CD4-positive, alpha-beta T cell treated with Interleukin-12 subunit alpha and Interleukin-12 subunit beta, for 1 hour (primary cell): ENCODE results near the gene MTMR3.
A peak's percentile ranks its signal among the peaks of the same experiment; 100 is the strongest.
"Not testable (repeated sequence)": the region's sequence is repeated elsewhere in the genome, so short reads cannot be mapped to it uniquely, and the experiment has no call there.

Experiments
- DNase-seq: peaks from one replicate; pipeline ENCODE4 v3.0.0-alpha.2; 2020

The MTMR3 gene

DNA sequence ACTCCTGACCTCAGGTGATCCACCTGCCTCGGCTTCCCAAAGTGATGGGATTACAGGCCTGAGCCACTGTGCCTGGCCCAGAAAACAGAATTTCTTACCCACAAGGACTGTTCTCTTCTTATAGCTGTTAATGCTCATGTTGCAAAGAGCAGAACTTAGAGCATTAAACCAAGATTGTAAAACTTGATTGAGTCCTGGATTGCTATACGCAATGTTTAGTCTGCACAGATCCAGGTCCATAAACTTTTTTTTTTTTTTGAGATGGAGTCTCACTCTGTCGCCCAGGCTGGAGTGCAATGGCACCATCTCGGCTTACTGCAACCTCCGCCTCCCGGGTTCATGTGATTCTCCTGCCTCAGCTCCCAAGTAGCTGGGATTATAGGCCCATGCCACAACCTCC lies 178.1 kb downstream of the MTMR3 start:
- DNase-seq: not testable (repeated sequence)

DNA sequence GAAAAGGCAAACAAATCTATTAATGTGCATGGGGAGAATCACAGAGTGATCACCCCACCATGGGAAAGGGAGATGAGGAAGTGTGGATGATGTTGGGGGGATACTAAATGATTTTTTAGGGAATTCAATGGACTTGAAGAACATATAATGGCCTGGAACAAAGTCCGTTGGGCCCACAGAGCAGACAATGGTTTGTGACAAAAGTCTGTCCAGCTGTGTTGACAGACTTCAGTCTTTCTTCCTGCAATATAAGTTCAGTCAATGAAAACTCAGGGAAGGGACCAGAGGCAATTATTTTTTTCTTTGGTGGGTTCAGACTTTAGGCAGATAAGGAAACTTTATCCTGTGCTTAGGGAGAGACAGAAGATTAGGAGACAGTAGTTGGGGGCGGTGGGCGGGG lies 179.3 kb downstream of the MTMR3 start:
- no peak for DNase-seq

DNA sequence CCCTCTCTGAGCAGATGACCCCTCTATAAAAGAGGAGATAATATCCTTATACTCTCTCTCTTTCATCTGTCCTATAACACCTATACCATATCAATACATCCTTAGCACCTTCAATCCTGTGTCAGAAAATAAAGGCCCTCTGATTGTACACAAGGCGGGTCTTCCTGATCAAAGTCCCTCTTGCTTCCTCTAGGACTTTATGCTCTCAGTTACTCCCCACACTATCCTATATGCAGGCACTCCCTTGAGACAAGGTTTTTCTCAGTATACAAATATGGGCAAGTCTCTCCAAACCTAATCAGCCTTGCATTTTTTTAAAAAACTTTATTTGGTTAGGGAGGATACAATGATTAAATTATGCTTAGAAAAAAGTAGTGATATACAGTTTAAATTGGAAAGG lies 180.0 kb downstream of the MTMR3 start:
- DNase-seq: no peak

DNA sequence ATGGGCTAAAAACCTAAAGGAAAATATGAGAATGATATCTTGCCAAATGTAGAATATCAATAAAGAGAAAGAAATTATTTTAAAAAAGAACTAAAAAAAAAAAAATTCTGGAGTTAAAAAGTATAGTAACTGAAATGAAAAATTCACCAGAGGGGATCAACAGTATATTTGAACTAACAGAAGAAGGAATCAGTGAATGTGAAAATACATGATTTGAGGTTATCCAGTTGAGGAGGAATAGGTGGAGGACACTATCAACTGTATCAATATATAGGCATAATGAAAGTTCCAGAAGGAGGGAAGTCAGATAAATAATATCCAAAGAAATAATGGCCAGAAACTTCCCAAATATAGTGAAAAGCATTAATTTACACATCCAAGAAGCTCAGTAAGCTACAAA lies 181.2 kb downstream of the MTMR3 start:
- DNase-seq: no peak

DNA sequence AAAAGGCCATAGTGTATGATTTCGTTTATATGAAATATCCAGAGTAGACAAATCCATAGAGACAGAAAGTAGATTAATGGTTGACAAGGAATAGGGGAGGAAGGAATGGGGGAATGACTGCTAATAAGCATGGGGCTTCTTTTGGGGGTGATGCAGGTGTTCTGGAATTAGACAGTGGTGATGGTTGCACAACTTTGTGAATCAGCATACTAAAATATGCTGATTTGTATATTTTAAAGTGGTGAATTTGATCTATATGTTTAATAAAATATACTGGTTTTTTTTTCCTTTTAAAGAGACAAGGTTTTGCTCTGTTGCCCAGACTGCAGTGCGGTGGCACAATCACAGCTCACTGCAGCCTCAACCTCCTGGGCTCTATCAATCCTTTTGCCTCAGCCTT lies 190.8 kb downstream of the MTMR3 start:
- no peak for DNase-seq

DNA sequence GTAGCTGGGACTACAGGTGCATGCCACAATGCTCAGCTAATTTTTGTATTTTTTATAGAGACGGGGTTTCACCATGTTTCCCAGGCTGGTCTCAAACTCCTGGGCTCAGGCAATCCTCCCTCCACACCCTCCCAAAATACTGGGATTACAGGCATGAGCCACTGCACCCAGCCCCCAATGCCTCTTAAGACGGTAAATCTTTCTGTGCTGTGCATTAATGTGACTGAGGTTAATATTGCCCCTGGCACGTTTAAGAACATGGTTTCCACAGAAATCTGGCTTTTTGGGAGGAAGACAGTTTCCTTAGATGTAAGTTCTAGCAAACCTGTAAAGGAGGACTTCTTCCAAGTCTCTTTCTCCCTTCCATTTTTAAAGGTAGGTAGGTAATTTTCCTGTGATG lies 191.2 kb downstream of the MTMR3 start:
- no peak for DNase-seq

DNA sequence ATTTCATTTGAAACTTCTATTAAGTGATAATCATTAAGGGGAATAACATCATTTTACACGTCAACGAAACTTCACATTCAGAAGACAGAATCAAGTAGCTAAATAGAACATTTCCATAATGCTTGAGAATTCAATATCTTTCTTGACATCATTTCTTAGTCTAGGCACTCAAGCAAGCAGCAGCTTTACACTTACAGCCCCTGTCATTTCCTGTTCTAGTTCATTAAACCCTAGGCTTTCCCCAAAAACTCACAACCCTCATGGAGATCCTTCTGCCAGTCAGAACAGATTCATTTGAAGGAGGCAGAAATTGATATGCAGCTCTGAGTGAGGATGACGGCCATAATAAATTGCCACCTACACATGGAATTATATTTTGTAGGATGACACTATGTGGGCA lies 192.0 kb downstream of the MTMR3 start:
- no peak for DNase-seq

DNA sequence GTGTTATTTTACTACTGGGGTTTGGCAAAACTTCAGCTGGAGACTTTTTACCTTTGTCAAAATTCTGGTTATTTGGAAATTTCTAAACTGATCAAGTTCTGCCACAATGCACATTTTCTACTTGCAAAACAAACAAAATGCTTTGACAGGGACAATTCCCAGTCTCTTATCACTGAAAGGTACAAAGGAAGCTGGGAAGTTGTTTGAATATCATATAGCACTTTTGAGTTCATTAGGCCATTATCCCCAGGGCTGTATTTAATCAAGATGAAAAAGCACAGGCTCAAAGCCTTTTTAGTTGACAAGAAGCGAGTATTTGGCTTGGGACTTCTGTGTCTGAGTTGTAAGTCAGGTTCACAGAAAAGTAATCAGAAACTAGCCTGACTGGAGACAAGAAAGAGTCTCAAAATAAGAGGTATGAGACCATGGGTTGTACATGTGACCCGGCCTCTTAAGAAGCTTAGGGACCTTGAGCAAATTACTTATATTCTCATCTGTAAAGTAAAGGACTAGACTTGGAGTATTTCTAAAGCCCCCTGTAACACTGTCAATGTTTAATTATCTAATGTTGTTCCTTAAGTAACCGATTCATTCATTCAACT lies 194.4 kb downstream of the MTMR3 start:
- DNase-seq: no peak

DNA sequence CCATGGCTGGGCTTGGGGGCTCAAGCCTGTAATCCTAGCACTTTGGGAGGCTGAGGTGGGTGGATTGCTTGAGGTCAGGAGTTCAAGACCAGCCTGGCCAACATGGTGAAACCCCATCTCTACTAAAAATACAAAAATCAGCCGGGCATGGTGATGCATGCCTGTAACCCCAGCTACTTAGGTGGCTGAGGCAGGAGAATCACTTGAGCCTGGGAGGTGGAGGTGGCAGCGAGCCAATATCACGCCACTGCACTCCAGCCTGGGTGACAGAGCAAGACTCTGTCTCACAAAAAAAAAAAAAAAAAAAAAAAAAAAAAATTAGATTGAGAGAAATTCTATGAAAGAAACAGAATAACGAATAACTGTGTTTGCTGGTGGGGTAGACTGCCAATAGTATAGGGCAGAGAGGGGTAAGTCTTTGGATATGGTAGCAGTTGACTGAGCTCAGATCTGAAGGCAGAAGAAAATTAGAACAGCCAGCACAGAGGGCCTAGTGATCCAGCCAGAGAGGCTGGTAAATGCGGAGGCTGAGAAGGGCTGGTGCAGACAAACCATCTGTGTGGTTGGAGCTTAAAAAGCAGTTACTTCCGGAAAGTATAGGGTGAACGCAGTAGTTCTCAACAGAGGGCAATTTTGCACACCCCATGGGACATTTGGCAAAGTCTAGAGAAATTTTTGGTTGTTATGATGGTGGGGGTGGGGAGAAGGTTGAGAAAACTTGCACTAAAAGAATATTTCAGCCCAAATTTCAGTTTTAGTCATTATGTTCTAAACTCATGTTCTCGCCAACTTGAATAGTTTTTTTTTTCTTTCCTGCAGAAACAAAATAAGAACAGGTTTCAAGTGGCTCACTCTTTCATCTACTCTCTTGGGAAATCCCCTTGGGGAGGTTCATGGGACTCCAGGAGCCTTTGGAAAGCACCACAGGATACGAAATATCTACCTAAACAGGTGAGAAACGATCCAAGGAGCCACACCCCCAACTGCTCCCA lies 195.6 kb downstream of the MTMR3 start:
- DNase-seq: peak; percentile 36

DNA sequence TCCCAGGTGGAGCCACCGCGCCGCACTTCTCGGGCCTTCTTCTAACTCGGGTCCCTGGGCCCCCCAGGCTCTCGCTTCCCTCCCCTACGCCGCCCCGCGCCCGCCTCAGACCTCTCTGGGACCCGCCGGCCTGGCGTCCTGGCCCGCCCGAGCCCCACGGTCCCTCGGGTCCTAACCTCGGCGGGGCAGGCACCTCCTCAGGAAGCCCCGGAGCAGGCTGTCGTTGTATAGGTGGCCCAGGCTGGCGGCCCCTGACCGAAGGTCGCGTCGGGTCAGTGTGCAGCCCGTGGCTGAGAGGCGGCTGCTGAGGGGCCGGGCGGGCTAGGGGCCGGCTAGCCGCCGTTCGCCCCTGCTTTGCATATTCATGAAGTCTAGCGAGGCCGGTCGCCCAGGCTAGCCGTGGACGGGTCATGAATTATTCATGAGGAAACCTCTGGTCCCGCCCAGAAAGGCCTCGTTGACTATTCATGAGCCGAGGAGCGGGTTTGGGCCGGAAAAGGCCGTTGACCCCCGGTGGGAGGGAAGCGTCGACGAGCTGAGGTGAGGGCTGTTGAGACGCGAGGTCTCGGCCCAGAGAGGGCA lies 197.1 kb downstream of the MTMR3 start, which contains the start of gene HORMAD2:
HORMAD2 (plus strand) TSS at position 513 of the 582 bp plus-strand sequence. CDS start 13,489 bp downstream, outside the sequence.
- DNase-seq: no peak
